CD14-positive monocyte (primary cell): ENCODE results near the gene SKA3. TPM values are rescaled to one million over a fixed set of nuclear protein-coding genes. Genes with fewer than 3 reads are reported as not detected.
"Not testable (repeated sequence)": the region's sequence is repeated elsewhere in the genome, so short reads cannot be mapped to it uniquely, and the experiment has no call there.

Experiments
- DNase-seq, 3 donors: peaks; one replicate each; pipeline ENCODE4 v3.0.0-alpha.2; 2011 to 2022
- H2AFZ ChIP-seq: 2 replicates; pipeline ENCODE4 v1.6.0; 2012; ENCODE audit warnings: mild to moderate bottlenecking, low read depth, low read length, inconsistent platforms; ENCODE audit not compliant: insufficient read depth, poor library complexity, severe bottlenecking
- H3K27ac ChIP-seq, 2 donors: 1 replicate in 1 of 2; 2 replicates in 1 of 2; pipeline ENCODE4 v1.5.1; 2012 to 2013; ENCODE audit warnings: low read length in 2 of 2, control low read depth in 1 of 2, inconsistent platforms in 1 of 2, low read depth in 1 of 2, mild to moderate bottlenecking in 1 of 2
- H3K27me3 ChIP-seq, 2 donors: one replicate each; pipeline versions ENCODE4 v1.6.0 to v1.6.1; 2011 to 2013; ENCODE audit warnings: low read length in 2 of 2; ENCODE audit not compliant: control insufficient read depth in 2 of 2, insufficient read depth in 2 of 2
- H3K36me3 ChIP-seq, 2 donors: replicated peaks in 1 of 2; 1 replicate in 1 of 2; 2 replicates in 1 of 2; pipeline versions ENCODE4 v1.5.1 to v1.6.1; 2012 to 2013; ENCODE audit warnings: low read length in 2 of 2, control low read depth in 1 of 2, inconsistent platforms in 1 of 2, mild to moderate bottlenecking in 1 of 2; ENCODE audit not compliant: insufficient read depth in 2 of 2, control insufficient read depth in 1 of 2
- H3K4me1 ChIP-seq, 2 donors: 1 replicate in 1 of 2; 2 replicates in 1 of 2; pipeline versions ENCODE4 v1.5.1 to v1.6.1; 2012 to 2013; ENCODE audit warnings: low read length in 2 of 2, control low read depth in 1 of 2, inconsistent platforms in 1 of 2, mild to moderate bottlenecking in 1 of 2, moderate library complexity in 1 of 2; ENCODE audit not compliant: insufficient read depth in 2 of 2, control insufficient read depth in 1 of 2
- H3K4me2 ChIP-seq: replicated peaks from 2 replicates; pipeline ENCODE3; 2012; ENCODE audit warnings: low read length, moderate library complexity, mild to moderate bottlenecking; ENCODE audit not compliant: poor library complexity, severe bottlenecking; ENCODE audit errors: extremely low read depth
- H3K4me3 ChIP-seq, 3 experiments: fragments of 200-600 bp in 1 of 3; sonication (generic) in 1 of 3; replicated peaks in 1 of 3; 1 replicate in 2 of 3; 2 replicates in 1 of 3; pipeline ENCODE4 v1.5.1; 2011 to 2013; ENCODE audit warnings: low read length in 3 of 3, mild to moderate bottlenecking in 3 of 3, control low read depth in 2 of 3, low read depth in 2 of 3, inconsistent platforms in 1 of 3, moderate library complexity in 1 of 3
- H3K79me2 ChIP-seq: 2 replicates; pipeline ENCODE4 v1.6.0; 2012; ENCODE audit warnings: mild to moderate bottlenecking, control low read depth, inconsistent platforms, low read length, moderate library complexity; ENCODE audit not compliant: insufficient read depth
- H3K9ac ChIP-seq: 2 replicates; pipeline ENCODE4 v1.6.0; 2017; ENCODE audit warnings: low read length, mild to moderate bottlenecking; ENCODE audit not compliant: insufficient read depth, poor library complexity, severe bottlenecking
- H3K9me3 ChIP-seq, 2 donors: replicated peaks in 1 of 2; 1 replicate in 1 of 2; 2 replicates in 1 of 2; pipeline versions ENCODE4 v1.5.1 to v1.6.1; 2012 to 2013; ENCODE audit warnings: low read length in 2 of 2, control low read depth in 1 of 2; ENCODE audit not compliant: control insufficient read depth in 1 of 2, insufficient read depth in 1 of 2
- H4K20me1 ChIP-seq: 2 replicates; pipeline ENCODE4 v1.6.0; 2012; ENCODE audit warnings: mild to moderate bottlenecking, low read length, control low read depth, moderate library complexity; ENCODE audit not compliant: insufficient read depth
- H3K27ac Mint-ChIP-seq, 7 donors: one replicate each; pipeline ENCODE4 v1.8.0; 2020; ENCODE audit warnings: mild to moderate bottlenecking in 7 of 7, mixed read lengths in 7 of 7, moderate library complexity in 6 of 7, inconsistent platforms in 2 of 7
- H3K27me3 Mint-ChIP-seq, 3 donors: one replicate each; pipeline ENCODE4 v1.8.0; 2021 to 2022; ENCODE audit warnings: low read depth in 3 of 3, mild to moderate bottlenecking in 3 of 3, mixed read lengths in 3 of 3, moderate library complexity in 3 of 3, inconsistent platforms in 1 of 3
- H3K36me3 Mint-ChIP-seq, 2 donors: one replicate each; pipeline ENCODE4 v1.8.0; 2020; ENCODE audit warnings: mixed read lengths in 2 of 2, inconsistent platforms in 1 of 2, mild to moderate bottlenecking in 1 of 2
- H3K4me1 Mint-ChIP-seq: one replicate; pipeline ENCODE4 v1.8.0; 2020; ENCODE audit warnings: mild to moderate bottlenecking, mixed read lengths
- H3K4me3 Mint-ChIP-seq, 2 donors: one replicate each; pipeline ENCODE4 v1.8.0; 2020; ENCODE audit warnings: mild to moderate bottlenecking in 2 of 2, mixed read lengths in 2 of 2, moderate library complexity in 1 of 2
- H3K9me3 Mint-ChIP-seq, 7 donors: one replicate each; pipeline ENCODE4 v1.8.0; 2020 to 2022; ENCODE audit warnings: mixed read lengths in 7 of 7, mild to moderate bottlenecking in 6 of 7, moderate library complexity in 6 of 7, inconsistent platforms in 2 of 7
- CTCF ChIP-seq: fragments of 200-600 bp; IDR thresholded peaks from one replicate; pipeline ENCODE4 v1.8.0; 2022; ENCODE audit warnings: antibody characterized with exemption, mild to moderate bottlenecking
- WGBS: methylation state at CpG from one replicate; pipeline ENCODE4 v1.1.5; 2013; ENCODE audit warnings: missing lambda C conversion rate; ENCODE audit not compliant: insufficient coverage; 5-methylcytosine and 5-hydroxymethylcytosine counted together
- intact Hi-C, 2 donors: fragments of 100-400 bp; cut with micrococcal nuclease; formaldehyde crosslinking; loops; one replicate each; pipeline versions ENCODE4 v1.15.0 to v1.15.1; 2023
- polyA plus RNA-seq, 3 donors: library from polyadenylated mRNA; depleted of rRNA in 1 of 3; unstranded in 2 of 3; stranded (reverse) in 1 of 3; fragments of 300-500 nt in 2 of 3; fragments of >200 nt in 1 of 3; fragmentation: Illumina TruSeq in 2 of 3; gene quantifications; 1 replicate in 2 of 3; 2 replicates in 1 of 3; pipeline ENCODE4 v1.2.3, GENCODE V29; 2012 to 2021

Gene SKA3
- polyA plus RNA-seq, 3 donors: 0.12 to 2.5 (median 0.49) TPM

- Mint-ChIP-seq H3K27me3 (peaks cover 0 to 2% (median 0%) of the 10 kb centered on the region in 3 donors), H3K27ac (peak overlapping the region in 1 of 7 donors; percentile 68), H3K36me3 (no peaks in the 10 kb centered on the region), H3K4me3 (no peak overlapping the region), H3K4me1 (peaks cover 24% of the 10 kb centered on the region), H3K9me3 (peaks cover 11 to 20% (median 14%) of the 10 kb centered on the region in 7 donors)
- WGBS: 85% methylated on average over 13 of the region's 13 CpGs
- intact Hi-C loops: no loop called here
- DNase-seq: no peak
- Histone ChIP-seq H3K27me3 (no peaks in the 10 kb centered on the region), H3K4me2 (no peak overlapping the region), H3K9me3 (peaks cover 4 to 8% of the 10 kb centered on the region in 2 donors), H3K9ac (no peak overlapping the region), H3K4me1 (peaks cover 4 to 11% of the 10 kb centered on the region in 2 donors), H2AFZ (no peak overlapping the region), H3K79me2 (no peaks in the 10 kb centered on the region), H3K27ac (no peak overlapping the region), H3K4me3 (no peak overlapping the region), H4K20me1 (no peaks in the 10 kb centered on the region), H3K36me3 (no peaks in the 10 kb centered on the region)
- no peak for TF ChIP-seq CTCF
Observed at GRCh38 chr13:21216332-21216731, 40.0 kb upstream of the SKA3 start.

- H3K36me3 ChIP-seq, intact Hi-C loops, H3K9me3 ChIP-seq, H3K27me3 ChIP-seq, H3K4me2 ChIP-seq, H4K20me1 ChIP-seq, H3K27ac Mint-ChIP-seq, H2AFZ ChIP-seq, H3K27ac ChIP-seq, H3K4me3 Mint-ChIP-seq, H3K4me3 ChIP-seq, H3K9ac ChIP-seq, H3K79me2 ChIP-seq, DNase-seq, H3K36me3 Mint-ChIP-seq, H3K27me3 Mint-ChIP-seq: not testable (repeated sequence)
- no CpG with 5 or more reads among the region's 6 CpGs for WGBS
- H3K4me1 ChIP-seq: peaks cover 4 to 11% of the 10 kb centered on the region in 2 donors
- H3K4me1 Mint-ChIP-seq: peaks cover 24% of the 10 kb centered on the region
- peaks cover 8 to 18% (median 13%) of the 10 kb centered on the region in 7 donors for H3K9me3 Mint-ChIP-seq
Observed at GRCh38 chr13:21215419-21215818, 39.1 kb upstream of the SKA3 start.
